HG02763 (cell line): ENCODE data around the gene PRUNE2.
A peak's percentile ranks its signal among the peaks of the same experiment; 100 is the strongest.
"Not testable (repeated sequence)": the region's sequence is repeated elsewhere in the genome, so short reads cannot be mapped to it uniquely, and the experiment has no call there.

ENCODE experiments used
- ATAC-seq: cut with Tn5 transposase; IDR thresholded peaks from one replicate; pipeline ENCODE4 v1.9.1; 2021; ENCODE audit warnings: mild to moderate bottlenecking, moderate library complexity; ENCODE audit not compliant: unreplicated experiment

The PRUNE2 gene

GRCh38 chr9:76803083-76803482, 102.8 kb downstream of the PRUNE2 start:
- no peak for ATAC-seq

- no peak for ATAC-seq
These were observed 105.0 kb downstream of the PRUNE2 start for GRCh38 chr9:76800901-76801300.

- ATAC-seq: no peak
These were observed 106.4 kb downstream of the PRUNE2 start for GRCh38 chr9:76799473-76799872.

GRCh38 chr9:76798527-76798926, 107.4 kb downstream of the PRUNE2 start:
- no peak for ATAC-seq

- no peak for ATAC-seq
These were observed 109.6 kb downstream of the PRUNE2 start for GRCh38 chr9:76796296-76796695.

GRCh38 chr9:76793784-76794431, 112.0 kb downstream of the PRUNE2 start:
- no peak for ATAC-seq

GRCh38 chr9:76789840-76790239, 116.1 kb downstream of the PRUNE2 start:
- ATAC-seq: no peak

- ATAC-seq: no peak
These were observed 118.2 kb downstream of the PRUNE2 start for GRCh38 chr9:76787677-76788076.

GRCh38 chr9:76785501-76785900, 120.4 kb downstream of the PRUNE2 start:
- no peak for ATAC-seq

- no peak for ATAC-seq
These were observed 121.0 kb downstream of the PRUNE2 start for GRCh38 chr9:76784881-76785280.

GRCh38 chr9:76772686-76773445, 133.0 kb downstream of the PRUNE2 start:
- ATAC-seq: no peak

- no peak for ATAC-seq
These were observed 139.8 kb downstream of the PRUNE2 start for GRCh38 chr9:76766126-76766525.

GRCh38 chr9:76764138-76764537, 141.8 kb downstream of the PRUNE2 start, which contains the start of gene PCA3:
TSS of gene PCA3 (plus strand) at chr9:76764438.
- no peak for ATAC-seq

- no peak for ATAC-seq
These were observed 144.5 kb downstream of the PRUNE2 start for GRCh38 chr9:76761448-76761847.

GRCh38 chr9:76759732-76760131, 146.2 kb downstream of the PRUNE2 start:
- ATAC-seq: no peak

GRCh38 chr9:76758476-76758875, 147.4 kb downstream of the PRUNE2 start:
- no peak for ATAC-seq

GRCh38 chr9:76756941-76757673, 148.8 kb downstream of the PRUNE2 start:
- no peak for ATAC-seq

- peak; percentile 28 for ATAC-seq
These were observed 149.7 kb downstream of the PRUNE2 start for GRCh38 chr9:76756268-76756640.

GRCh38 chr9:76751001-76751400, 154.9 kb downstream of the PRUNE2 start:
- no peak for ATAC-seq

- ATAC-seq: no peak
These were observed 161.6 kb downstream of the PRUNE2 start for GRCh38 chr9:76744336-76744735.

- no peak for ATAC-seq
These were observed 162.0 kb downstream of the PRUNE2 start for GRCh38 chr9:76743931-76744330.

GRCh38 chr9:76742890-76743289, 163.0 kb downstream of the PRUNE2 start:
- not testable (repeated sequence) for ATAC-seq
